ENCODE data around the gene GPR101. TPM values are rescaled to one million over a fixed set of nuclear protein-coding genes. Genes with fewer than 3 reads are reported as not detected.

GPR101 gene
- total RNA-seq, 3 donors from 2014 or later: not detected

DNA sequence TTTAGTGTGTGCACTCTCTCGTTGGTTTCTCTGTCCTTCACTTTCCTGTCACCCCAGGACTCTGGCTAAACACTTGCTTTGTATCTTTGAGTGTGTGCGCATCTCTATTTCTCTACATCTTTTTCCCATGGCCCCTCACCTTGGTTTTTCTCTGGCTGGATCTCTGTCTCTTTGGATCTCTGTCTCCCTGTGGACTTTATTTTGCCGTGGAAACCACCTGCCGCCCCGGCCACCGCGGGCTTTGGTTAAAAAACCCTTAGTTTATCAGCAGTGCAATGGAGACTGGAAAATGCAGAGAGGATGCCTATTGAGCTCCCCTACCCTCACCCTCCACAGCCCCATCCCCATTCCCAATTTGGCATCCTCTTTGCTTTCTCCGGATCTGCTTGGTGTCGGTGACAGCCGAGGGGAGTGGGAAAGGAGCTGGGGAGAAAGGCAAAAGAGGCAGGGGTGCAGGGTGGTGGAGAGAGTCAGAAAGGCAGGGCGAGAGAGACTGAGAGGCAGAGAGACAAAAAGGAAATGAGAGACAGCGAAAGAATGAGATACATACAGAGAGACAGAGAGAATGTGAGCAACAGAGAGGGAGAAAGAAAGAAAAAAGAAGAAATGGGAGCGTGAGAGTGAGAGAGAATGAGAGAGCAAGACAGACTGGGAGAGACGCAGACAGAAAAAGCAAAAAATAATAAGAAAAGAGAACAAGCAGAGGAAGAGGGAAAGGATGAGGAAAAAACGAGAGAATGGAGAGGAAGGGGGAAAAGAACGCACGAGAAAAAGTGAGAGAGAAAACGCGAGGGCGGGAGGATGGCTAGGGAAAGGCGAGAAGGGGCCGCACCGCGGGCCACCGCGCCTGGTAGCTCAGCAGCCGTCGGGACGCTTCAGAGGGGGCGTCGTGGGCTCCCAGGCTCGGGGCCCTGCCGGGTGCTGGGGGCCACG lies 688 bp downstream of the GPR101 start:
- TF ChIP-seq, protein P1, sequence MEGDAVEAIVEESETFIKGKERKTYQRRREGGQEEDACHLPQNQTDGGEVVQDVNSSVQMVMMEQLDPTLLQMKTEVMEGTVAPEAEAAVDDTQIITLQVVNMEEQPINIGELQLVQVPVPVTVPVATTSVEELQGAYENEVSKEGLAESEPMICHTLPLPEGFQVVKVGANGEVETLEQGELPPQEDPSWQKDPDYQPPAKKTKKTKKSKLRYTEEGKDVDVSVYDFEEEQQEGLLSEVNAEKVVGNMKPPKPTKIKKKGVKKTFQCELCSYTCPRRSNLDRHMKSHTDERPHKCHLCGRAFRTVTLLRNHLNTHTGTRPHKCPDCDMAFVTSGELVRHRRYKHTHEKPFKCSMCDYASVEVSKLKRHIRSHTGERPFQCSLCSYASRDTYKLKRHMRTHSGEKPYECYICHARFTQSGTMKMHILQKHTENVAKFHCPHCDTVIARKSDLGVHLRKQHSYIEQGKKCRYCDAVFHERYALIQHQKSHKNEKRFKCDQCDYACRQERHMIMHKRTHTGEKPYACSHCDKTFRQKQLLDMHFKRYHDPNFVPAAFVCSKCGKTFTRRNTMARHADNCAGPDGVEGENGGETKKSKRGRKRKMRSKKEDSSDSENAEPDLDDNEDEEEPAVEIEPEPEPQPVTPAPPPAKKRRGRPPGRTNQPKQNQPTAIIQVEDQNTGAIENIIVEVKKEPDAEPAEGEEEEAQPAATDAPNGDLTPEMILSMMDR (IDR thresholded peaks at IDR 0.05): no peak
- TF ChIP-seq POLR2A (IDR thresholded peaks at IDR 0.05) (no peak), POLR2AphosphoS5 (IDR thresholded peaks at IDR 0.05) (no peak)
- peaks cover 0 to 77% of the 10 kb centered on the region in 2 donors for H3K27me3 ChIP-seq

DNA sequence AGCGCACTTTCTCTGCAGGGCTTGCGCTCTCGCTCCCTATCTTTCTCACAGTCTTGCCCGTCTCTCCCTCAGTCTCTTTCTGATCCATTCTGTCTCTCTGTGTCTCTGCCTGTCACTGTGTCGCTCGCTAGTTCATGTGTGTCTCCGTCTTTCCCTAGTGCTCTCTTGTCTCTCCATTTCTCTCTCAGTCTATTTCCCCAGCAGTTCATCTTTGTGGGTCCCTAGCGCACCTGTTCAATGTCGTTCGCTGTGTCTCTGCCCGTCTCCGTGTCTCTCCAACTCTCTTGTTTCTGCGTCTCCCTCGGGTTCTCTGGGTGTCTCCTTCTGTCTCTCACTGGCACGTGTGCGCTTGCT lies 1.5 kb downstream of the GPR101 start:
- DNase-seq (ENCODE audit: low spot score in 2 of 2): no peak
- Histone ChIP-seq H3K4me3 (peak overlapping the region; percentile 21 to 55 (median 32)), H3K27me3 (peaks cover 0 to 77% of the 10 kb centered on the region in 2 donors), H3K4me1 (no peaks in the 10 kb centered on the region), H3K36me3 (no peaks in the 10 kb centered on the region), H3K27ac (no peak overlapping the region), H3K9me3 (peaks cover 0 to 5% of the 10 kb centered on the region in 2 donors)
- TF ChIP-seq POLR2AphosphoS5 (IDR thresholded peaks at IDR 0.05) (no peak), POLR2A (IDR thresholded peaks at IDR 0.05) (no peak)
- TF ChIP-seq, protein P1 (IDR thresholded peaks at IDR 0.05): no peak
- intact Hi-C loops (cut with DNase I; ENCODE audit: low total_unique reads): no loop called here

More for the DNA sequence above, 688 bp downstream of the GPR101 start:
- peak overlapping the region in 2 of 3 donors; percentile 25 to 55 for H3K4me3 ChIP-seq
- no peak for DNase-seq (ENCODE audit: low spot score in 2 of 2)
- intact Hi-C loops (cut with DNase I; ENCODE audit: low total_unique reads): no loop called here
- no peaks in the 10 kb centered on the region for H3K36me3 ChIP-seq
- H3K9me3 ChIP-seq: peaks cover 0 to 5% of the 10 kb centered on the region in 2 donors
- H3K4me1 ChIP-seq: no peaks in the 10 kb centered on the region
- H3K27ac ChIP-seq: no peak overlapping the region

DNA sequence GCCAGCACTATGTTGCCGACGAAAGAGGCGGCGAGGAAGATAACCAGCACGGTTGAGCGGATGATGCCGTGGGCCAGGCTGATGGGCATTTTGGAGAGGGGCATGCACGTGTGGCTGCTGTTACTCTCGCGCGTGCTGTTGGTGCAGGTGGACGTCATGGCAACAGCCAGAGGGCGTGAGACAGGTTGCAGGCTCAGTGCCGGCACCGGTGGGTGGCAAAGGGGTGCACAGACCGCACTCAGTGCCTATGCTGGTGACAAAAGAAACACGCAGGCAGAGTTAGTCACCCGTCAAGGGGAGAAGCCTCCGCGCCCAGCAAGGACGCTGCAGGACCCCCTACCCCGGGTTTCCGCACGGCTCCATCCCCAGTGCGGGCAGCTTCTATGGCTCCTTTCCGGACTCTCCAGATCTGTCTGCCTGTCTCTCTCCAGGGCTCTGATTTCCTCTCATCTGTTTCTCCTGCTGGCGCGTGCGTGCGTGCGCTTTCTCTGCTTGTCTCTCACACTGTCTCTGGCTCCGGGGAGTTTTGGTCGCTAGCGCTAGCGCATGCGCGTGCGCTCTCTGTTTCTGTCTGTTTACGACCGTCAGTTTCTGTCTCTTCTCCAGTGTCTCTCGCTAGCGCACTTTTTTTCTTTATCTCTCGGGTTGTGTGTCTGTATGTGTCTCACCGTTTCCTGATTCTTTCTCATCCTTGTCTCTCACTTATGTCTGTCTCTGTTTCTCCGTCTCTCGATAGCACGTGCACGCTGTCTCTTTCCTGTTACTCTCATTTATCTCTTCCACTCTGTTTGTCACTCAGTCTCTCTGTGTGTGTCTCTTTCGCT lies 2.1 kb downstream of the GPR101 start:
- no peaks in the 10 kb centered on the region for H3K36me3 ChIP-seq
- no peak for TF ChIP-seq POLR2A (IDR thresholded peaks at IDR 0.05)
- peak overlapping the region; percentile 21 to 55 (median 32) for H3K4me3 ChIP-seq
- no peaks in the 10 kb centered on the region for H3K4me1 ChIP-seq
- H3K27me3 ChIP-seq: peaks cover 0 to 77% of the 10 kb centered on the region in 2 donors
- H3K27ac ChIP-seq: no peak overlapping the region
- DNase-seq (ENCODE audit: low spot score in 2 of 2): no peak
- intact Hi-C loops (cut with DNase I; ENCODE audit: low total_unique reads): no loop called here
- peaks cover 0 to 5% of the 10 kb centered on the region in 2 donors for H3K9me3 ChIP-seq

DNA sequence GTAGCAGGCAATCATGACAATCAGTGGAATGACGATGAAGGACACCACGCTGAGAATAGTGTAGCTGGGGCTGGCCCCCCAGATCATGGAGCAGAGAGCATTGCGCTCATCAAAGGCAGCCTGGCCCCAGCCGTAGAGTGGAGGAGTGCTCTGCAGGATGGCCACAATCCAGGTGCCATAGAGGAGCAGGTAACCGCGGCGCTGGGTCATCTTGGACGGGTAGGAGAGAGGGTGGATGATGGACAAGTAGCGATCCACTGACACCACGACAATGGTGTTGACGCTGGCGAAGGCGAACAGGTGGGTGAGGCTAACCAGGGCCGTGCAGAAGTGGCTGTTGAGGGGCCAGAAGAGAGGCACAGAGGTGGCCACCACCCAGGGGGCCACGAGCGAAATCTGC lies 2.8 kb downstream of the GPR101 start:
- TF ChIP-seq, protein P1 (IDR thresholded peaks at IDR 0.05): no peak
- TF ChIP-seq POLR2A (IDR thresholded peaks at IDR 0.05): no peak
- TF ChIP-seq POLR2AphosphoS5 (IDR thresholded peaks at IDR 0.05): no peak
- H3K27me3 ChIP-seq: peaks cover 0 to 76% of the 10 kb centered on the region in 2 donors
- intact Hi-C loops (cut with DNase I; ENCODE audit: low total_unique reads): no loop called here

DNA sequence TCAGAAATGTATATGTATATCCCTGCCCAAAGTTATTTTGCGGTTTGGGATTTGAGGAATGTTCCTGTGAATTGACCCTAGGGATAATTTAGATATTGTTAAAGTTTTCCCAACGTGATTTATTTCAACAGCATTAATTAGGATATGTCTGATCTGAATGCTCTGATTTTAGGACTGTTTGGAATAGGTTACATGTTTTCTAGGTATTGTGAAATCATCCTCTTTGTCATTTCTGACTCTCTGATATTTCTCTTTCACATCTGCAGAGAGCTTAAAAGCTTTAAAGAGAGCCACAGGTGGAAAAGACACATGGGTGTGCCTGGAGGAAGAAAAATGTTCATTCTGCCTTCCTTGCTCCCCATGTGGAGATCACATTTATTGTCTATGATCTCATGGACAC lies 5.1 kb downstream of the GPR101 start:
- Histone ChIP-seq H3K27ac (no peak overlapping the region), H3K4me1 (no peaks in the 10 kb centered on the region), H3K27me3 (peaks cover 0 to 54% of the 10 kb centered on the region in 2 donors), H3K4me3 (no peak overlapping the region), H3K9me3 (peaks cover 0 to 5% of the 10 kb centered on the region in 2 donors), H3K36me3 (no peaks in the 10 kb centered on the region)
- TF ChIP-seq, protein P1 (IDR thresholded peaks at IDR 0.05): no peak
- no peak for TF ChIP-seq POLR2AphosphoS5 (IDR thresholded peaks at IDR 0.05)
- no peak for TF ChIP-seq POLR2A (IDR thresholded peaks at IDR 0.05)
- intact Hi-C loops (cut with DNase I; ENCODE audit: low total_unique reads): no loop called here
- no peak for DNase-seq (ENCODE audit: low spot score in 2 of 2)

More for the DNA sequence above, 2.8 kb downstream of the GPR101 start:
- Histone ChIP-seq H3K9me3 (peaks cover 0 to 5% of the 10 kb centered on the region in 2 donors), H3K4me3 (peak overlapping the region in 1 of 3 donors; percentile 55), H3K27ac (no peak overlapping the region), H3K4me1 (no peaks in the 10 kb centered on the region), H3K36me3 (no peaks in the 10 kb centered on the region)
- DNase-seq (ENCODE audit: low spot score in 2 of 2): no peak

Measured in breast epithelium (tissue), 4 donors.